Choroid plexus epithelial cell (primary cell): Measurements from ENCODE around the gene TMEM107.

ENCODE experiments used
- DNase-seq: peaks from one replicate; pipeline ENCODE4 v3.0.0-alpha.2; 2010; ENCODE audit warnings: low read depth
- H3K4me3 ChIP-seq: 2 replicates; pipeline ENCODE4 v1.5.1; 2011; ENCODE audit warnings: low read depth, mild to moderate bottlenecking, control low read depth, low read length, moderate library complexity
- TF ChIP-seq, protein P1 (sequence below): conservative IDR thresholded peaks from 2 replicates; pipeline ENCODE4 v1.5.1; 2011; ENCODE audit warnings: low read depth, mild to moderate bottlenecking, control low read depth, inconsistent platforms, low read length, moderate library complexity

The TMEM107 gene

DNA sequence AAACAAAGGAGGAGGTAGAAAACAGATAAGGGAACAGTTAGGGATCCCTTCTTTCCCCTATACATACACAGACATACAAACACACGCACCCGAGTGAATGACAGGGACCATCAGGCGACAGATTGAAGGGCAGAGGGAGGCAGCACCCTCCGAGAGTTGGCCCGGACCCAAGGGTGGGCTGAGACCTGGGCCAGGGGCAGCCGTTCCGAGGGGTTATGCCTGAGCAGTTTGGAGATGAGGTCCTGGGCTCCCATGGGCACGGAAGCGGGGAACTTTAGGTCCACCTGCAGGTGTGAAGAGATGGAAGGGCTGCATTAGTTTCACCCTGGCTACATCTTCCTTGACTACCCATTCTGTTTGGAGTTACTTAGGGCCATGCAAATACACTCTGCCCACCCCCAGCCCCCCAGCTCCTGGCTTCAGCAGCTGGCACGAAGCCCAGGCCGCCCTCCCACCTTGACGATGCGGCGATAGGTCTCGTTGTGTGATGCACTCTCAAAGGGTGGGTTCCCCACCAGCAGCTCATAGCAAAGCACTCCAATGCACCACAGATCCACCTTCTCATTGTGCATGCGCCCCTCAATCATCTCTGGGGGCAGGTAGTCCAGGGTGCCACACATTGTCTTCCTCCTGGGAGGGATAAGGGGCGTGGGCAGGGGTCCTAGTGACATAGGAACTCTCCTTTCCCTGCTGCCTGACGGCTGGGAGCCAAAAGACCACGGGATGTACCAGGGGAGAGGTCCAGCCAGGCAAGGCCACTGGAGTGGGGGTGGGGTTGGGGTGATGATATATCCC is 28.8 kb upstream of the TMEM107 start:
- TF ChIP-seq, protein P1, sequence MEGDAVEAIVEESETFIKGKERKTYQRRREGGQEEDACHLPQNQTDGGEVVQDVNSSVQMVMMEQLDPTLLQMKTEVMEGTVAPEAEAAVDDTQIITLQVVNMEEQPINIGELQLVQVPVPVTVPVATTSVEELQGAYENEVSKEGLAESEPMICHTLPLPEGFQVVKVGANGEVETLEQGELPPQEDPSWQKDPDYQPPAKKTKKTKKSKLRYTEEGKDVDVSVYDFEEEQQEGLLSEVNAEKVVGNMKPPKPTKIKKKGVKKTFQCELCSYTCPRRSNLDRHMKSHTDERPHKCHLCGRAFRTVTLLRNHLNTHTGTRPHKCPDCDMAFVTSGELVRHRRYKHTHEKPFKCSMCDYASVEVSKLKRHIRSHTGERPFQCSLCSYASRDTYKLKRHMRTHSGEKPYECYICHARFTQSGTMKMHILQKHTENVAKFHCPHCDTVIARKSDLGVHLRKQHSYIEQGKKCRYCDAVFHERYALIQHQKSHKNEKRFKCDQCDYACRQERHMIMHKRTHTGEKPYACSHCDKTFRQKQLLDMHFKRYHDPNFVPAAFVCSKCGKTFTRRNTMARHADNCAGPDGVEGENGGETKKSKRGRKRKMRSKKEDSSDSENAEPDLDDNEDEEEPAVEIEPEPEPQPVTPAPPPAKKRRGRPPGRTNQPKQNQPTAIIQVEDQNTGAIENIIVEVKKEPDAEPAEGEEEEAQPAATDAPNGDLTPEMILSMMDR: no peak
- no peak overlapping the region for H3K4me3 ChIP-seq
- DNase-seq: no peak

DNA sequence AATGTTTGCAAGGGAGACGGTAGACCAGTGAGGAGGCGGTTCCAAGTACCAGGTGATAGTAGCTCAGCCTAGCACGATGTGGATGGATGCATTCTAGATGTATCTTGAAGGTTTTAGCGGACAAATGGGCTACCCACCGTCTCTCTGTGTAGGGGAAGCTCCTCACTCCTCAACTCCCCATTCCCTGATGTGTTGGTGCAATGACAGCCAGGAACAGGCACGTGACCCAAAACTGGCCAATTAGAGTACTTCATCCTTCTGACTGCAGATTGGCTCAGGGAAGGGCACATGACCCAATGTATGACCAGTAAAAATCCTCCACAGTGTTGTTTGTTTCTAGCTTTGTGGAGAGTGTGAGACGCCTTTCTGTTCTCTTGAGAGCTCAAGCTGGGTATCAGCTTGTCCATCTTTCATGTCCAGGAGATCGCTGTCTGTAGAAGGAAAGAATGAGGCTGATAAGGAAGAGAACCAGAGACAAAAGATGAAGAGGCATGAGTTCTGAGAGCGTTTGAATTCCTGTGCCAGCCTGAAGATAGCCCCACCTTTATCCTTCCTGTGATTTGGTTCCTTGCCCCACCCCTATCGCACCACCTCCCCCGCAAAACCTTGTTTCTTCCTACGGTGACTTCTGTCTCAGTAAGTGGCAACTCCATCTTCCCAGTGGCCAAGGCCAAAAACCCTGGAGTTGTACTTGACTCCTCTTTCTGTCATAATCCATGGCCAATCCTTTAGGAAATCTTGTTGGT is 16.1 kb upstream of the TMEM107 start:
- TF ChIP-seq, protein P1: no peak
- peak overlapping the region; percentile 48 for H3K4me3 ChIP-seq
- DNase-seq: peak; percentile 97

DNA sequence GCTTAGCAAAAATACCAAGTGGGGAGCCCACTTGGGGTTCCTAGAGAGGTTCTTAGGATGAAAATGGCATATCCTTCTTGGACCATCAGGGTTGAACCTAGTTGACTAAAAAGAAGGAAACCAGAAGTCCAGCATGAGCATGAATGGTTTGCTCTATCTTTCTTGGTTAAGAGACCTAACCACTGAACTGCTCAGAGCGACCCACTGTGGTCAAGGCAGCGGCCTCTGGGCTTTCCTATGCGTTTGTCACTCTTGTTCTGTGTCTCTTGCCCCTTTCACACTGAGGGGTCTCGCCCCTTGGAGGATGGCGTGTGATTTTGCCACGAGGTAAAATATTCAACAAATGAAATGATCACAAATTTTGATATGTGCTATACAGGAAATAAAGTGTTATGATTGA is 14.3 kb upstream of the TMEM107 start:
- DNase-seq: no peak
- peak overlapping the region; percentile 40 for H3K4me3 ChIP-seq
- TF ChIP-seq, protein P1: no peak

GRCh38 chr17:8189711-8190477 is 13.7 kb upstream of the TMEM107 start, which contains the start of gene BORCS6:
TSS of gene BORCS6 (minus strand) at chr17:8190180. CDS start at chr17:8190140, 40 bp downstream.
- TF ChIP-seq, protein P1: peak; percentile 2
- peak within 1 kb of the TSS; percentile 85 for H3K4me3 ChIP-seq
- DNase-seq: peak; percentile 99

DNA sequence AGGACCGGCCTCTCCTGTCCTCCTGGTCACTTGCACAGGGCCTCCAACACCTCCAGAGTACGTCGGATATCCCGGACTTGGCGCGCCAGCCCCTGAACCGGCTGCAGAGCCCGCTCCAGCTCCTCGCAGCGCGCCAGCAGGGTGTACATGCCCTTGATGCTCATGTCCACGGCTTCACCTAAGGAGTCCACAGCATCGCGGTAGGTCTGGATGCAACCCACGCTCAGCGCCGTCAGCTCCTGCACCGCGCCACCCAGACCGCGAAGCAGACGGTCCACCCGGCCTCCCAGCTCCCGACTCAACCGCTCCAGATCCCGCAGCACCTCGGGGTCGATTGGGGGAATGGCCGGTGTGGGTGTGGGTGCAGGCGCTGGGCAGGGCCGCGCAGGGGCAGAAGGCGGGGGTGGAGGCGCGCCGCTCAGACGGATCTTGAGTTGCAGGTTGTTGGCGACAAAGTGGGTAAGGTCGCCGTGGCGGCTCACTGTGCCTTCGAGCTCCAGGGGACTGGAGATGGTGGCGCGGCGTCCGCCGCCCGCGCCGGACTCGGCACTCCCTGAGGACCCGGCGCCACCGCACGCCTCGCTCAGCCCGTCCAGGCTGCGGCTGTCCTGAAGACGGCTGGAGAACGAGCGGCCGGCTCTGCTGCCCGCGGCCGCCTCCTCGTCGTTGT is 13.0 kb upstream of the TMEM107 start:
- TF ChIP-seq, protein P1: no peak
- peak; percentile 42 for DNase-seq
- H3K4me3 ChIP-seq: peak overlapping the region; percentile 85

DNA sequence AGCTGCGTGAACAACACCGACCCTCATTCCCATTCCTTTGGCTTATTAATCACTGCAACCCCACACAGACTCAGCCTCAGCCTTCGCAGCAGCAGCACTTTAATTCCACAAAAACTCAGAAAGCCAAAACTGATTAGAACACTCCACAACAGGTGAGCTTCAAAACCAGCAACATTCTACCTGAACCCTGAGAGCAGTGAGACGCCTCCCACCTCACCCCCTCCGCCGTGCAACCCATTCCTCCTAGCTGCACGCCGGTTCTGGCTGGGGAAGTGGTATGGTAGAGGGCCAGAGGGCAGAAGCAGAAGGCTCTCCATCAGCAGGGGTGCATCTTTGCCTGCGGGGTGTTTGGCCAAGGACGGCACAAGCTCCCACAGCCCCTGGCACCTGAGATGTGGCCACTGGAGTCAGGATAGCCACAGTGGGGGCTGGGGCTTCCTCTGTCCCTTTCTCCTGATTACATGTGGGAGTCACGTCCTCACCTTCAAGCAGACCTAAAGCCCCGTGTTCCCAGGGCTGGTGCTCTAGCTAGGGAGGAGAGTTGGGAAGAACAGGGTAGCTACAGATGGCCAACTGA is 12.2 kb upstream of the TMEM107 start:
- DNase-seq: no peak
- peak overlapping the region; percentile 85 for H3K4me3 ChIP-seq
- TF ChIP-seq, protein P1: no peak
